OCI-LY3 (cell line): Measurements from ENCODE around the gene ARHGEF4.

ENCODE experiments used
- H2AFZ ChIP-seq: fragments of 200-600, 300-600 bp; shearing (Covaris generic); 2 replicates; pipeline ENCODE4 v1.6.0; 2014; ENCODE audit warnings: antibody characterized with exemption, low read depth, low read length
- H3K27ac ChIP-seq: fragments of 200-600, 300-600 bp; sonication (generic); 2 replicates; pipeline ENCODE4 v1.5.1; 2014; ENCODE audit warnings: mild to moderate bottlenecking, low read length, moderate library complexity, mixed read lengths
- H3K27me3 ChIP-seq: fragments of 200-600, 300-600 bp; sonication (generic); 2 replicates; pipeline ENCODE4 v1.6.1; 2014; ENCODE audit warnings: low read depth, low read length, mixed read lengths
- H3K36me3 ChIP-seq: fragments of 200-600, 300-600 bp; sonication (generic); replicated peaks from 2 replicates; pipeline ENCODE3; 2014; ENCODE audit warnings: low read depth, low read length, mixed read lengths
- H3K4me1 ChIP-seq: fragments of 300-600, 200-600 bp; sonication (generic); 2 replicates; pipeline ENCODE4 v1.6.1; 2014; ENCODE audit warnings: low read length, mixed read lengths
- H3K4me2 ChIP-seq: fragments of 200-600, 300-600 bp; sonication (generic); 2 replicates; pipeline ENCODE4 v1.6.1; 2014; ENCODE audit warnings: low read length, mixed read lengths
- H3K4me3 ChIP-seq: fragments of 300-600, 200-600 bp; sonication (generic); 2 replicates; pipeline ENCODE4 v1.5.1; 2014; ENCODE audit warnings: antibody characterized with exemption, mild to moderate bottlenecking, low read length, moderate library complexity
- H3K79me2 ChIP-seq: fragments of 300-600, 200-600 bp; shearing (Covaris generic); 2 replicates; pipeline ENCODE4 v1.6.1; 2014; ENCODE audit warnings: mild to moderate bottlenecking, low read length, mixed read lengths
- H3K9ac ChIP-seq: fragments of 300-600, 200-600 bp; shearing (Covaris generic); 2 replicates; pipeline ENCODE4 v1.6.0; 2014; ENCODE audit warnings: mild to moderate bottlenecking, low read length, moderate library complexity
- H3K9me3 ChIP-seq: fragments of 200-600, 300-600 bp; shearing (Covaris generic); 2 replicates; pipeline ENCODE4 v1.6.1; 2014; ENCODE audit warnings: low read length, mixed read lengths; ENCODE audit not compliant: insufficient read depth
- H4K20me1 ChIP-seq: fragments of 200-600, 300-600 bp; sonication (generic); 2 replicates; pipeline ENCODE4 v1.6.1; 2016; ENCODE audit warnings: low read length, mixed read lengths; ENCODE audit not compliant: insufficient read depth
- CTCF ChIP-seq: fragments of 200-600, 300-600 bp; sonication (generic); IDR thresholded peaks from 2 replicates; pipeline ENCODE4 v1.5.1; 2014; ENCODE audit warnings: antibody characterized with exemption, low read length, low read depth
- EZH2phosphoT487 ChIP-seq: fragments of 200-600 bp; shearing (Covaris generic); IDR thresholded peaks from 2 replicates; pipeline ENCODE4 v1.6.1; 2018; ENCODE audit warnings: antibody characterized with exemption, mixed run types, low read depth

The ARHGEF4 gene

GRCh38 chr2:131039908-131040660 is 203.4 kb downstream of the ARHGEF4 start:
- H3K4me1 ChIP-seq: no peaks in the 10 kb centered on the region
- no peaks in the 10 kb centered on the region for H4K20me1 ChIP-seq
- H3K36me3 ChIP-seq: no peaks in the 10 kb centered on the region
- no peak overlapping the region for H3K27ac ChIP-seq
- H3K9ac ChIP-seq: no peak overlapping the region
- no peaks in the 10 kb centered on the region for H3K27me3 ChIP-seq
- H3K4me2 ChIP-seq: no peak overlapping the region
- H3K4me3 ChIP-seq: no peak overlapping the region
- no peak overlapping the region for H2AFZ ChIP-seq
- no peak for TF ChIP-seq CTCF
- no peak for TF ChIP-seq EZH2phosphoT487
- no peaks in the 10 kb centered on the region for H3K9me3 ChIP-seq
- no peaks in the 10 kb centered on the region for H3K79me2 ChIP-seq

DNA sequence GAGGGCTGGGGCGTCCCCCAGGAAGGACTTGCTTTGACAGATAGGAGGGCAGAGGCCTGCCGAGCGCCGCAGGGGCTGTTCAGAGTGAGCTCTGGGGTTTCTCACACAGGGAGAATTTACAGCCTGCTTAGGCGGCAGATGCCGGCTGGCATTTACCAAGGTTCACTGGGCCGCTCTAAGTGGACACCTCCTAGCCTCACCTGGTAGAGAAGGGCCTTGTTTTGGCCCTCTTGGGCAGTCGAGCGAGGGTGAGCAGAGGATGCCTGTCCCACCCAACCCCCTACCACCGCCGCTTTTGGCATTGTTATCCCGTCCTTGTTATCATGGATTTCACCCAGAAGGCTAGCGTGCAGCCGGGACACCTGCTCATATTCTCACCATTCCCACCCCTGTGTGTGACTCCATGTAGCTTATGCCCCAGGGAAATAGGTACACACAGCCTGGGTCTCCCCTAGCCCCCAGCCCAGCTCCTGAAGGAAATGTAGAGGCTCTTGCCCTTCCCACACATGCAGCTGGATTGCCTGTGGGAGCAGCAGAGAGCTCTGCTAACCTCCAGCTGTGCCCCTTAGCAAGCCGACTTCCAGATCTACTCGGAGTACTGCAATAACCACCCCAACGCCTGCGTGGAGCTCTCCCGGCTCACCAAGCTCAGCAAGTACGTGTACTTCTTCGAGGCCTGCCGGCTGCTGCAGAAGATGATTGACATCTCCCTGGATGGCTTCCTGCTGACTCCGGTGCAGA is 204.1 kb downstream of the ARHGEF4 start:
- no peak overlapping the region for H3K4me2 ChIP-seq
- no peaks in the 10 kb centered on the region for H3K36me3 ChIP-seq
- H3K4me3 ChIP-seq: no peak overlapping the region
- H3K79me2 ChIP-seq: no peaks in the 10 kb centered on the region
- no peak overlapping the region for H3K9ac ChIP-seq
- no peaks in the 10 kb centered on the region for H3K27me3 ChIP-seq
- no peaks in the 10 kb centered on the region for H4K20me1 ChIP-seq
- no peak overlapping the region for H3K27ac ChIP-seq
- TF ChIP-seq CTCF (no peak), EZH2phosphoT487 (no peak)
- no peaks in the 10 kb centered on the region for H3K4me1 ChIP-seq
- no peak overlapping the region for H2AFZ ChIP-seq
- H3K9me3 ChIP-seq: no peaks in the 10 kb centered on the region

DNA sequence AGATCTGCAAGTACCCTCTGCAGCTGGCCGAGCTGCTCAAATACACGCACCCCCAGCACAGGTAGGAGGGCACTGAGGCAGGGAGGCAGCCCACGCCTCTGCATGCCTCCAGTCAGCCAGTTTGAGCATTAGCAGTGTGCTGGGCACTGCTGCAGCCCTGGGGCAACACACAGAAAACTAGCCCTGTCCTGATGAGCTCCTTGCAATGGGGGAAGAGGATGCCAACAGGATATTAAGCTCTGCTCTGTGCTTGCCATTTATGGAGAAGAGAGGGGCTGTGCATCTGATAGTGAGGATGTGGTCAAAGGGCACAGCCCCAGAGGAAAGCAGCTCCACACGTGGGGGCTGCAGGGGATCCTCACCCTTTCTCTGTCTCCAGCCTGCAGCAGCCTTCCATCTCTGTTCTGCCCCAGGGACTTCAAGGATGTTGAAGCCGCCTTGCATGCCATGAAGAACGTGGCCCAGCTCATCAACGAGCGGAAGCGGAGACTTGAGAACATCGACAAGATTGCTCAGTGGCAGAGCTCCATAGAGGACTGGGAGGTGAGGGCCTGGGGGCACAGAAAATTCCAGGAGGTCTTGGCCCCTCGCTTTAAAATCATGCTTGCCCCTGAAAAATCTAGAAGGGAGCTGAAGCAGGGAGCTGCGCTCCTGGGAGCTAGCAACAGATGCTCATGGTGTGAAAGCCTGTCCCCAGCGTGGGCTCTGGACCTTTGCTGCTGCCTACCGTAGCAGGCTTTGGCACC is 204.9 kb downstream of the ARHGEF4 start:
- Histone ChIP-seq H3K4me3 (no peak overlapping the region), H2AFZ (no peak overlapping the region), H3K4me1 (no peaks in the 10 kb centered on the region), H3K27ac (no peak overlapping the region), H3K79me2 (no peaks in the 10 kb centered on the region), H3K27me3 (no peaks in the 10 kb centered on the region), H3K9me3 (no peaks in the 10 kb centered on the region), H3K9ac (no peak overlapping the region), H3K36me3 (no peaks in the 10 kb centered on the region), H4K20me1 (no peaks in the 10 kb centered on the region), H3K4me2 (no peak overlapping the region)
- no peak for TF ChIP-seq EZH2phosphoT487
- TF ChIP-seq CTCF: no peak

DNA sequence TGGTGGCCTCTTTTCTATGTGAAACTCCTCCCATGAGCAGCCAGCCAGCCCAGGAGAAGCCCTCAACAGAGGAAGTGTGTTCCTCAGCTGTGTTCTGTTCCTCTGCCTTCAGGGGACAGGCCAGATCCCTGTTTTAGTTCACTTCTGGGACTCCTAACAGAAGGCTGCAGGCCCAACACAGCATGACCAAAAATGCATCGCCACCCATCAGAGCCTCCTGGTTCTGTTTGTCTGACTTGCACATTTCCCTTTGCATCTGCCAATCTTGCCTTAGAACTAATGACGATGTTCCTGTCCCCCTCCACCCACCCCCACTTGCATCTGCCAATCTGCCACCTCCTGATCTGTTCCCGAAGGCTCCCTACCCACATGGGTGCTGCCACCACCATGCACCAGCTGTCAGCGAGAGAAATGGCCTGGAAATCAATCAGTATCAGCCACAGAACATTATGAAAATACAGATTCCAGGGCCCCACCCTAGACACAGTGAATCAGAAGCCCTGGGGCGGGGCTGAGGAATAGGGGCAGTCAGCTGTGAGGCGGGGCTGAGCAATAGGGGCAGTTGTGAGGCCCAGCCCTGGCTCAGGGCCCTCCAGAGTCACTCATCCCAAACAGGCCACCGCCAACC is 205.5 kb downstream of the ARHGEF4 start:
- Histone ChIP-seq H3K79me2 (no peaks in the 10 kb centered on the region), H3K27me3 (no peaks in the 10 kb centered on the region), H3K36me3 (no peaks in the 10 kb centered on the region), H3K9me3 (no peaks in the 10 kb centered on the region), H3K4me2 (no peak overlapping the region), H3K27ac (no peak overlapping the region), H2AFZ (no peak overlapping the region), H4K20me1 (no peaks in the 10 kb centered on the region), H3K4me3 (no peak overlapping the region), H3K4me1 (no peaks in the 10 kb centered on the region), H3K9ac (no peak overlapping the region)
- TF ChIP-seq CTCF (no peak), EZH2phosphoT487 (no peak)
